ENCODE data around the gene DSTN.

Gene DSTN

DNA sequence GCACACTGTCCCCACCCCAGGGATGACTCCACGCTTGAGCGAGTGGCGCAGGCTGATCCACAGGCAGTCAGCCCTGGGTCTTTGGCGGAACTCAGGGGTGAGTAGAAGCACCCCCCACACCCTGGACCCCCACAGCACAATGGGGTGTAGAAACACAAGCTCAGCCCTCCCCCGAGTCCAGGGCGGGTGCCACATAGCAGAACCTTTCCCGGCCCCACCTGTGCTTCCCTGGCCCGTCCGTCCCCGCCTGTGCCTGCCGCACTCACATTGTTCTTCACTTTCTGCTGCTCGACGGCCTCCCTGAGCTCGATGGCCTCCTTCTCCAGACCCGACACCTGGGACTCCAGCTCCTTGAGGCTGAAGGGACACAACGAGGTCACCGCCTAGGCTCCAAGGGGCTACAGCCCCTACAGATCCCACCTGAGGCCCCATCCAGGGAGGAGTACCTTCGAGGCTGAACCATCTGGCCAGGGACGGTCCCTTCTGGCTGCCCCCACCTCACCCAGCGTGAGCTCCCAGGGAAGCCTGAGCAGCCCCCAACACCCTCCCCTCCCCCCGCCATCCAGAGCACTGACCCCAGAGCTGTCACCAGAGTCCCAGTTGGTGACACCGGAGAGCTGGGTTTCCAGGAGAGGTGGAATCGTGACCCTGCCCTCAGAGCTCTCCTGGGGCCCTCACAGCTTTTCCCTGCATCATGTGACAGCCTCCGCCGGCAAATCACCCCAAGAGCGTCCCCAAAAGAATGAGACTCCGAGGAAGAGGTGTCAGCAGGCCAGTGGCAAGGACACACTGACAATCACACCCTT lies 55.6 kb downstream of the DSTN start:
- DNase-seq: no peak

DNA sequence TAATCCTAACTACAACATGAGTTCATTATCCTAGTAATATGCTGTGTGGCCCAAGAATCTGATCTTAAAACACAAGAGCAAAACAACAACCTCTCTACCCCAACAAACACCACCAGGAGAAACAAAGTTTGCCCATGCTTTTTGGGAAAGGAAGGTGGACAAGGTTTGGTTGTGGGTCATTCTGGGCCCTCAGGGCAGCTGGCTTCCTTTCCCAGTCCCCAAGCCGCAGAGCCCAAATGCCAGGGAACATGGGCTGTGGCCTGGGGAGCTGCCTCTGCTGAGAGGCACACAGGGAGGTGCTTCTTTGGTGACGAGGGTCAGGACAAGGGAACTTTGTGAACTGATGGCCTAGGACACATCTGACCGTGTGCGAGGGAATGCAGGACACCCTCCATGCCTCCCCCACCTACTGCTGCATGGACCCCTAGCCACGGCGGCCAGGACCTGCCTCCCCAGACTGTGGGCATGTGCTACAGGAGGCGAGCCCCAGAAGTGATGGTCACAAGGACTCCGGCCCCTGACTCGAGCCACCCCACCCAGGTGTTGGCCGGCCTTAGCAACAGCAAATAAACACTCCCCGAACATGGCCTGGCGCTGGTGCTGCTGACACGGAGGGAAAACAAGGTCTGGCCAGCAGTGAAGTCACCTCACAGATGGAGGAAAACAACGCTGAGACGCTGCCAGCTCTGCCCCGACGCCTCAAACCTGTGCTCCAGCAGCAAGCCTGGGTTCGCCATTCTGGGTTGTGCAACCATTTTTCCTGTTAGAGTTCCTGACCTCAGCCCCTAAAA lies 56.5 kb downstream of the DSTN start:
- no peak for DNase-seq

GRCh38 chr20:17627101-17627955 lies 57.5 kb downstream of the DSTN start:
- DNase-seq: no peak

GRCh38 chr20:17628101-17628841 lies 58.4 kb downstream of the DSTN start:
- no peak for DNase-seq

DNA sequence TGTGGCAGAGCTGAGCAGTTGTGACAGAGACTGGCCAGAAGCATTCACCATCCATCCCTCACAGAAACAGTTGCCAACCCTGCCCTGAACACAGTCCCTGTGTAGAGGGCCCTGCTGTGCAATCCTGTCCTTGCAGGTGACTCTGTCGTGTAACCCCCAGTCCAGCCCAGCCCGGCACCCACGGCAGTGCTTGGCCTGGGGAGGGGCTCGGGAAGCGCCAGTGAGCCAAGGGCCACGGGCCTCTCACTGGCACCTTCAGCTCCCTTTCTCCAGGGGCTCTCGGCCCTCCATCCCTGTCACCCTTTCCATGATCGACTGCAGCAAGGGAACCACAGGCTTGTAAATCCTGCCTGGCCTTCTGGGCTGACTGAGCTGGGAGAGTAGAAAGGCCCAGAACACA lies 59.1 kb downstream of the DSTN start:
- DNase-seq: no peak

- DNase-seq: no peak
These were observed 59.8 kb downstream of the DSTN start for GRCh38 chr20:17629678-17630089.

DNA sequence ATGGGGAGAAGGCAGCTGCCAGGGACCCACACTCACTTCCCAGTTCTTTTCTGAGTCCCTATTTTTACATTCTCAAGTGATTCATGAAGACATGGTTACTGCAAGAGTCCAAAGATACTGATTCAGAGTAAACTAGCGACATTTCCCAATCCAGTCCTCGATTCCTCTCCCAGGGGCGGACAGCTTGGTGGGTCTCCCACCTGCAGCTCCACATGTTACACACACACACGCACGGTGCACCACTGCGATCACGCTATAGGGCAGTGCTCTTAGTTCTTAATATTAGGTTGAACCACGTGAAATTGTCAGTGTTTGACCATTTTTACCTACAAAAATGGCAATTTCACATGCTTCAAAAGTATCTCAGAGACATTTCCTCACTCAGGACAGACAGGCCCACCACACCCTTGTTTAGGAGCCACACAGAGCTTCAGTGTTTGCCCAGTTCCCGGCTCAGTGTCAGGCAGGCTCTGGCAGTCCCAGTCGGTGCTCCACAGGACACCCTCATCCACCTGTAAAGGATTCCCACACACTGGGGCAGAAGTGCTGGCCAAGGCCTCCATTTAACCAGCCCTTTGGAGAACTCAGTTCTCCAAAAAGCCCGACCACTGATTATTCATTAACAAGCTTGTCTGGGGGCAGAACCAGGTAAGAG lies 60.4 kb downstream of the DSTN start:
- DNase-seq: no peak

DNA sequence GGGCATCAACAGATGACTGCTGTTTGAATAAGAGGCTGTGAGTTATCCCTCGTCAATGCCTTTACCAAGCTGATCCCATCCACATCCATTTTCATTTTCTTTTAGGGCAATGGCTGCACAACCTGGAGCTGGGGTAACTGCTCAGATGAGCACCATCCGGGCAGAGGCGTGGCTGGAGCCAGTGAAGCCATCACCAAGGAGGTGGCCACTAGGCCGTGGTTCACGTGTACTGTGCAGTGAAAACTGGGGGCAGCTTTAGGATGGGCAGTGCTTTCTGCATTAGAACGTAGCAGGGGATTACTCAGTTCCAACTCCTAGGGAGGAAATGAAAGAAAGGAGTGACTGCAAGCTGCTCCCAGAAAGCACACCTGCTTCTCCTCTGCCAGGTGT lies 60.9 kb downstream of the DSTN start:
- no peak for DNase-seq

- DNase-seq: no peak
These were observed 61.9 kb downstream of the DSTN start for GRCh38 chr20:17631576-17632319.

GRCh38 chr20:17633221-17633849 lies 63.5 kb downstream of the DSTN start:
- no peak for DNase-seq

DNA sequence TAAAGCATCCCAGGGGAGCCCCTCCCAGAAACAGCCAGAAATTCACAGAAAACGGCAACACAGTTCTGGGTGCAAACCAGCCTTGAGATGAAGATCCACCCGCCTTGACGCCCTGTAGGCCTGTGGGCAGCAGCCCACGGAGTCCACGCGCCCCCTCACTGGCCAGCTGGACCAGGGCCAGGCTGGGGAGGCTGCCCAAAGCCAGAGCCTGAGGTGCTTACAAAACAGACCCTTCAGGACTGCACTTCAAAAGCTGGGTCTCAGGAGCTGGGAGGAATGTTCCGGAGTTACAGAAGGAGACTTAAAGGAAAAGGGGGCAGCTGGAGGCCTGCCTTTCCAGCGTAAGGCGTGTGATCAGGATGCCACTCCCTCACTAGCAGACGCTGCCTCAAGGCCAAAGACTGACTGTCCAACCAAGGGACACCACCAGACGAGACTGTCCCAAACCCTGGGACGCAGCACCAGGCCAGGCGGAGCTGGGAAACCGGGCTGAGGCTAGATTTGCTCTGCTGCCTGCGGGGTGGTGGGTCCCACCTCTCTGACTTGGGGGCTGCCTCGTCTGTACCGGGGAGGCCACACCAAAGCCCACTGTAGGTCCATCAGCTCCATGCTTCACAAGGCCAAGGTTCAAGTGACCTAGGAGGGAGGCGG lies 64.1 kb downstream of the DSTN start:
- DNase-seq: no peak

DNA sequence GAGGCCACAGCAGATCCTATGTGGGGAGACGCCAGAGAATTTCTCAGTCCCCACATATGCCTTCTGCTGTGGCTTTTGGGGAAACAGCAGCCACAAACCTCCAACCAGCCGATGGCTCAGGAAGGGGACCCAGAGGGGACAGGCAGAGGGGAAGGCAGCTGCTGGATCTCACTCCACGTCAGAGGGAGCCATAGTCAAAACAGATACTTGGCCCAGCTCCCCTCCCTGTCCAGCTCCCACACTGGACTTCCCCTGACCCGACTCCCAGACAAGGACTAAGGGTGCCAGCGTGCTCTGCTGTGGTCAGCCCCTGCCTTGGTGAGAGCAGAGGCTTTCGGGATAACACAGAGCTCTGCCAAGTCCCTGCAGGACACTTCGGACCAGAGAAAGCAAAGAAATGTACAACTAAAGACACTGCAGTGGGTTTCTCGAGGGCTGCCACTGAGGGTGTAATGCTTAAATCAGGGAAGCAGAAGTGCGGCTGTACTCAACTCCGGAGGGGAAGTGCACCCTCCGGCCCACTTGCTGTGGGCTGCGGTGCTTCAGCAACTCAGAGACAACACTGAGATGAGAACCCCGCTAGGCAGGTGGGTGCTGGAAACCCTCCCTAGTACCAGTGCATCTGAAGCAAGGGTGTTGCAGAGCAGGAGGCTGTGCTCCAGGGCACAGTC lies 64.9 kb downstream of the DSTN start:
- DNase-seq: no peak

DNA sequence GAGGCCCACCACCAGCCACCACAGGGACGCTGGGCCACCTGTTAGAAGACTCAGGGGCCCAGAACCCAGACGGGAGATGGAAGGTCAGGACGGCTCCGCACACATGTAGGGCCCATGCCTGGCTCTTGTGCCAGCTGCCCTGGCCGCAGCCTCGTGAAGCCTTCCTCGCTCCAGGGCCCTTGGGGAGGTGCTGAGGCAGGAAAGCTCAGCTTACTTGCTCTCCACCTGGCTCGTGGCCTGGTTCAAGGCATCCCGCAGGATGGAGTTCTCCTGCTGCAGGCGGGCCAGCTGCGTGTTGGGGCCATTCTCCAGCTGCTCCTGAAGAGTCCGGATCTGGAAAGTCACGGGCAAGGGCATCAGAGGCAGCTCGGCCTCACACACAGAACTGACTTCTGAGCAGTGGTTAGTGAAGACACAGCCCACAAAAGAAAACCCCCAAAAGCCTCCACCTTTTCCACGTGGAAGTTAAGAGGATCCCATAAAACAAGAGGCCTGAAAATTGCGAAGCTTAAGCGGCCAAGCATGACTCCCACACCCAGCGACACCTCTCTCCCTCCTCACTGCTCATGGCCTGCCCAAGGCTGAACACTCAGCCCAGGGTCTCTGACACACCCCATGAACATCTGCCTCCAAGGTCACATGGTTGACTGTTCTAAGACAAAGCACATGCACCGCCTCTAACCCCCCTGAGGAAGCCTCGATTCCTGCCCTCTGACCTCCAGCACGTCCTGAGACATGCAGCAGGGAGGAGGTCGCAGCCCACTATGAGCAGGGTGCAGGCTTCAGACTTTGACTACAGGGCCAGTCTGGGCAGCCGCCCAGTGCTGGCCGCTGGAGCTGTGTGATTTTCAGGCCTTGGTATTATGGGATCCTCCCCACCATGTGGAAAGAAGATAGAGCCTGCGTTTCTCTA lies 65.7 kb downstream of the DSTN start:
- no peak for DNase-seq

- DNase-seq: peak; percentile 23
These were observed 66.9 kb downstream of the DSTN start for GRCh38 chr20:17636523-17637412.

- DNase-seq: no peak
These were observed 67.5 kb downstream of the DSTN start for GRCh38 chr20:17637413-17637780.

GRCh38 chr20:17637985-17638640 lies 68.2 kb downstream of the DSTN start:
- no peak for DNase-seq

- no peak for DNase-seq
These were observed 69.0 kb downstream of the DSTN start for GRCh38 chr20:17638835-17639407.

Data from NCI-H2171 (cell line).